Keratinocyte (primary cell): ENCODE data around the gene FNTB.

Experiments
- CTCF ChIP-seq, 3 experiments: IDR thresholded peaks in 1 of 3; conservative IDR thresholded peaks in 1 of 3; optimal IDR thresholded peaks in 1 of 3; 2 replicates in 2 of 3; 3 replicates in 1 of 3; pipeline versions ENCODE3 to v1.5.1; 2011; ENCODE audit warnings: low read length in 3 of 3, mild to moderate bottlenecking in 3 of 3, moderate library complexity in 2 of 3, control low read depth in 1 of 3, inconsistent platforms in 1 of 3; ENCODE audit not compliant: insufficient read depth in 2 of 3; ENCODE audit errors: extremely low read depth in 1 of 3
- EZH2 ChIP-seq: IDR thresholded peaks from one replicate; pipeline ENCODE4 v1.6.1; 2012; ENCODE audit warnings: inconsistent platforms, mild to moderate bottlenecking, low read length, moderate library complexity

GRCh38 chr14:65095633-65096205 lies 109.0 kb downstream of the FNTB start:
- no peak for TF ChIP-seq CTCF (optimal IDR thresholded peaks at IDR 0.05 in 1 of 3, IDR thresholded peaks at IDR 0.05 in 1 of 3, conservative IDR thresholded peaks at IDR 0.05 in 1 of 3; ENCODE audit: extremely low read depth in 1 of 3, insufficient read depth in 2 of 3, low read length in 3 of 3)
- TF ChIP-seq EZH2: no peak
